ENCODE data around the gene ACTN2. TPM values are rescaled to one million over a fixed set of nuclear protein-coding genes. Genes with fewer than 3 reads are reported as not detected.

The ACTN2 gene
- total RNA-seq: 1 to 10 TPM in 1 of 4 donors, not detected in 3; 8.3 TPM

GRCh38 chr1:236685917-236686814 is at the start of gene ACTN2:
Gene ACTN2 (plus strand): TSS chr1:236686499. CDS start chr1:236686674, 175 bp downstream.
- no peaks in the 10 kb centered on the region for H3K27me3 ChIP-seq
- TF ChIP-seq CTCF (IDR thresholded peaks at IDR 0.05) (no peak), POLR2A (IDR thresholded peaks at IDR 0.05) (no peak)
- DNase-seq: peak in 2 of 3 donors; percentile 54 to 72
- H3K9me3 ChIP-seq: peaks cover 0 to 5% (median 0%) of the 10 kb centered on the region in 4 donors
- H3K27ac ChIP-seq: no peak within 1 kb of the TSS
- H3K36me3 ChIP-seq: no peaks in the 10 kb centered on the region
- peaks cover 0 to 16% (median 6%) of the 10 kb centered on the region in 4 donors for H3K4me1 ChIP-seq
- H3K4me3 ChIP-seq: peak within 1 kb of the TSS; percentile 27 to 57 (median 44)

GRCh38 chr1:236638945-236639344 is 47.4 kb upstream of the ACTN2 start:
- no peak overlapping the region for H3K27ac ChIP-seq
- no peak for DNase-seq
- TF ChIP-seq POLR2A (IDR thresholded peaks at IDR 0.05) (no peak), CTCF (IDR thresholded peaks at IDR 0.05) (no peak)
- no peaks in the 10 kb centered on the region for H3K27me3 ChIP-seq
- no peaks in the 10 kb centered on the region for H3K36me3 ChIP-seq
- H3K9me3 ChIP-seq: no peaks in the 10 kb centered on the region
- H3K4me3 ChIP-seq: no peak overlapping the region
- H3K4me1 ChIP-seq: no peaks in the 10 kb centered on the region

GRCh38 chr1:236639686-236640085 is 46.6 kb upstream of the ACTN2 start:
- Histone ChIP-seq H3K4me1 (no peaks in the 10 kb centered on the region), H3K9me3 (no peaks in the 10 kb centered on the region), H3K36me3 (no peaks in the 10 kb centered on the region), H3K4me3 (no peak overlapping the region), H3K27ac (no peak overlapping the region), H3K27me3 (no peaks in the 10 kb centered on the region)
- DNase-seq: no peak
- no peak for TF ChIP-seq POLR2A (IDR thresholded peaks at IDR 0.05)

GRCh38 chr1:236642763-236643162 is 43.5 kb upstream of the ACTN2 start:
- DNase-seq: no peak
- no peak overlapping the region for H3K27ac ChIP-seq
- no peak overlapping the region for H3K4me3 ChIP-seq
- TF ChIP-seq CTCF (IDR thresholded peaks at IDR 0.05) (no peak), POLR2A (IDR thresholded peaks at IDR 0.05) (no peak)
- H3K27me3 ChIP-seq: no peaks in the 10 kb centered on the region
- H3K36me3 ChIP-seq: no peaks in the 10 kb centered on the region
- no peaks in the 10 kb centered on the region for H3K4me1 ChIP-seq
- H3K9me3 ChIP-seq: no peaks in the 10 kb centered on the region

GRCh38 chr1:236645016-236645680 is 41.2 kb upstream of the ACTN2 start:
- H3K9me3 ChIP-seq: no peaks in the 10 kb centered on the region
- H3K4me1 ChIP-seq: no peaks in the 10 kb centered on the region
- no peak overlapping the region for H3K4me3 ChIP-seq
- H3K27ac ChIP-seq: no peak overlapping the region
- no peak for DNase-seq
- no peaks in the 10 kb centered on the region for H3K27me3 ChIP-seq
- TF ChIP-seq POLR2A (IDR thresholded peaks at IDR 0.05) (no peak), CTCF (IDR thresholded peaks at IDR 0.05) (no peak)
- no peaks in the 10 kb centered on the region for H3K36me3 ChIP-seq

GRCh38 chr1:236654511-236654910 is 31.8 kb upstream of the ACTN2 start:
- Histone ChIP-seq H3K4me1 (no peaks in the 10 kb centered on the region), H3K9me3 (no peaks in the 10 kb centered on the region), H3K27me3 (no peaks in the 10 kb centered on the region), H3K27ac (no peak overlapping the region), H3K4me3 (no peak overlapping the region), H3K36me3 (no peaks in the 10 kb centered on the region)
- TF ChIP-seq POLR2A (IDR thresholded peaks at IDR 0.05) (no peak), CTCF (IDR thresholded peaks at IDR 0.05) (no peak)
- DNase-seq: no peak
